Measurements from ENCODE around the gene PCCA.
"Not testable (repeated sequence)": the region's sequence is repeated elsewhere in the genome, so short reads cannot be mapped to it uniquely, and the experiment has no call there.

Gene PCCA

GRCh38 chr13:100541897-100542825 is 453.3 kb downstream of the PCCA start:
- DNase-seq, result no peak

- DNase-seq, result no peak
These were observed 453.9 kb downstream of the PCCA start for GRCh38 chr13:100542826-100543156.

GRCh38 chr13:100543872-100544602 is 455.1 kb downstream of the PCCA start:
- no peak for DNase-seq

DNA sequence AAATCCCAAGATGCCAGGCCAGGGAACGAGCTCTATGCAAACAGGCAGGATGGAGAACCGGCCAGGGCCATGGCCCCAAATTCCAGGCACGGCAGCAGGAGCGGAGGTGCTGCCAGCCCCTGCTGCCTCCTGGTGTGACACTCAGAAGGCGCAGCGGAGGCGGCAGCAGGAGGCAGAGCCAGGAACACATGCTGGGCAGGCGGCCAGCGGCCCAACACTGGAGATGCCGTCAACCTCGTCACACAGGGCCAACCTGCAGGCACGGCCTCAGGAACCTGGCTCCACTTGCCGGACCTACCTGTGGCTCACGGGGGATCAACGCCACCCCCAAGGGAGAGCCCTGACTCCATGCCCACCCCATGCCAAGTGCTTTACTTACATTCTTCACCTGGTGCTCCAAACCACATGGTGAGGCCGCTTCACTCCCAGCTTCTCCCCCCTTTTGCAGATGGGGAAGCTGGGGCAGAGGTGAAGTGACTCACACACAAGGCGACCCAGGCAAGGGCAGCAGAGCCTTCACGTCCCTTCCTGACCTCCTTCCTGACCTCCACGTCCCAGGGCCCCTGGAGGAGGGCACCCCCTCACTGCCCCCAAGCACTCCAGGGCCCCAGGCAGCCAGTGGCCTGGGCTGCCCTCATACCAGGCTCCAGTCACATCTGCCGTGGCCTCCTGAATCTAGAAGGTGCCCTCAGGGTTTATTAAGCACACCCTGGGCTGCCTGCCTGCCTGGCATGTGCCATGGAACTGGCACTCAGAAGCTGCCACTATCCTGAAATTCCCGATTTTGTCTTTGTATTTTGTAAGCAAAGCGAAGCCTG is 456.2 kb downstream of the PCCA start:
- peak in 18 of 56 donors; percentile 9 to 63 (median 28) for DNase-seq

DNA sequence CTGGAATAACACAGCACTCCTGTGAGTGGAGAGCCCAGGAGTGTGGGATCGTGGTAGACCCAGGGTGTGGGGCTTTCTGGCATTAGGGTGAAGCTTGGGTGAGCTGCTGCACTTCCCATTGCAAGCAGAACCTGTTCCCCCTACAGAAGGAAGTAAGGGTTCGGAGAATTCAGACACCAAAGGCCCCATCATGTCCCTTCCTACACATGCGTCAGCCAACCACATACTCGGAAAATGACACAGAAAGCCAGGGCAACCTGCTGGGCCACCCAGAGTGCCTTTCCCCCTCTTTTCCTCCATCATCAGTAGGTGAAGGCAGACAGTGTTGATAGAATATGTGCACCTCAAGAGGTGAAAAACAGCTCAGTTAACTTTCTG is 456.8 kb downstream of the PCCA start:
- DNase-seq, result no peak

DNA sequence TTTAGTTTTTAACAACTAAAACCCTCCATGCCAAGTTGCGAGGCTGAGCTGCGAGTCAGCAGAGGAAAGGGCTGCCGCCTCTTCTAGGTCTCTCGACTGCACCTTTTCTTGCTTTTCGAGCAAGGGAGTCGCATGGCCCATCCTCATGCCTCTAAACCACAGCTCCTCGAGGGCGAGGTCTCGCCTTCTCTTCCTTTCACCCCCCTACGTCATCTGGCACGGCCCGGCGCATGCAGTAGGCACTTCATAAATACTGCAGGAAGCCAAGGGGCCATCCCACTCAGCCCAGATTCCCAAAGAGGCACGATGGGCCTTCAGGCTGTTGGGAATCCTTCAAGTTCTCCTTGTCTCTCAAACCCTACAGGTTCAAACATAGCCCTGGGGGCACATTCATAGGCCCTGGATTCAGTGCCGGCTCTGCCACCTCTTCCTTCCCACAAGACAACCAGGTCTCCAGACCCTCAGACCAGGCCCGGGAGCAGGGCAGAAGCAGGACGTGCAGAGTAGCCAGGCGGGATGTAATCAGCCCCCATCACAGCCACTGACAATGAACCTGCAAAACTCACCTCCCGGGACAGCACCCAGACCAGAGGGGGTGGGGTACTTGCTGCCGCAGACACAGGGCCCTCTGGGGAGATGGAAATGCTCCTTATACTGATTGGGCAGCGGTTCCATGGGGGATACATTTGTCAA is 458.0 kb downstream of the PCCA start:
- DNase-seq, result no peak

DNA sequence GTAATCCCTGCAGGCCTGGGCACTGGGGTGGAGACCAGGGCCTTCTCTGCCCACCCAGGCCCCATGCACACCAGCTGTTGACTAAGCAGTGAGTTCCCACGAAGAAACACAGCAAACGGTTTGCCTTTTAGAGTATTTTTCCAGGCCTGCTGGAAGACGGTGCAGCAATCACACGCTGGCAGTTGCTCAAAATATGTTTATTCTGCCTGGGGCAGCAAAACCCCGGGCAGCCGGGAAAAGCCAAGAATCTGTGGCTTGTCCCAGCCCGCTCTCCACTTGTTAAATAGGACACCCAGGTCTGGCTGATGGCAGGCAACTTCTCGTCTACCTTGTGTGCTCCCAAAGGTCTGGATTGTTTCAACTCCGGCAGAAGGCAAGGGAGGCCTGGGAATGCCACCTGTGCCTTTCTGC is 458.9 kb downstream of the PCCA start:
- DNase-seq, result peak in 1 of 56 donors; percentile 9

DNA sequence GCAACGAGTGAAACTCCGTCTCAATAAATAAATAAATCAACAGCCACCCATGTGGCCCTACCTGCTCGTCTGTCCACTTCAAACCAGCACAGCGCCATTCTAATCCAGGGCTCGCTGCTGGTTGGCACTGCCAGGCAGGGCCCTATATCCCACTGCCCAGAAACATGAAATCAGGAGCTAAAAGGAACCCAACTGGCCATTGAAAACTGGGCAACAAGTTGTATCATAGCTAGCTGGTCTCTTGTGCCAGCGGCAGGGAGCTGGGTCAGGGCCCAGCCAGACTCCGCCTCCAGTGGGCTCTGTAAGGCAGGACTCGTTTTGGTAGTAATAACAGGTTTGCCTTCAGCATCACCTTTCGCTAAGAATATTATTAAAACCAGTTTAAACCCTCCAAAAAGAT is 460.4 kb downstream of the PCCA start:
- DNase-seq, result peak in 6 of 56 donors; percentile 5 to 18 (median 14)

DNA sequence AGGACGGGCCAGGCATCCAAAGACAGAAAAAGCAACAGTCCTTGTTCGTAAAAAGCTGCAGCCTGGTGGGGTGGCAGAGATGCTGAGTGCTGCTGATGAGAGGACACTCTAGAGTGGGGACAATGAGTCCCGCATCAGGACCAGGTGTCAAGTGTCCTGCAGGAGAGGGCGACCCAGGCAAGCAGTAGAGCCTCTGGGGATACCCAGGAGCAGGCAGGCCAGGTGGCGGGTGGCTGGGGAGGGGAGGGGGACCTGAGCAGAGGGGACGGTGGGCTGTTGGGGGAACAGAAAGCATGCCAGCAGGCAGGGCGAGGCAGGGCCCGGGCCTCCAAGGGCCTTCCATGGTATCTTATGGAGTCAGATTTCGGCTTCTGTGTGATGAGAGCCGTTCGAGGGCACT is 463.9 kb downstream of the PCCA start:
- no peak for DNase-seq

DNA sequence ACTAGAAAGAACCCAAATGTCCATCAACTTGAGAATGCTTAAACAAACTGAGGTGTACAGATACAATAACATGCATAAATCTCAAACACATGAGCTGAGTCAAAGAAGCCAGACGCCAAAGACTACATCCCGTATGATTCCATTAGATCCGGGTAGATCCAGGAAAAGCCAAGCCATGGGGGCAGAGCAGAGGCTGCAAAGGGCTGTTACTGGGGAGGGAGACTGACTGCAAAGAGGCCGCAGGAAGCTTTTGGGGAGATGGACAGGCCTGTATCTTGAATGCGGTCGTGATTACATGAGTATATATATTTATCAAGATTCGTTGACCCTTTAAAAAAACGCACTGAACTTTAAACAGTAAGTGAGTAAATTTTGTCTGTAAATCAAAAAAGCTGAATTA is 471.0 kb downstream of the PCCA start:
- no peak for DNase-seq

DNA sequence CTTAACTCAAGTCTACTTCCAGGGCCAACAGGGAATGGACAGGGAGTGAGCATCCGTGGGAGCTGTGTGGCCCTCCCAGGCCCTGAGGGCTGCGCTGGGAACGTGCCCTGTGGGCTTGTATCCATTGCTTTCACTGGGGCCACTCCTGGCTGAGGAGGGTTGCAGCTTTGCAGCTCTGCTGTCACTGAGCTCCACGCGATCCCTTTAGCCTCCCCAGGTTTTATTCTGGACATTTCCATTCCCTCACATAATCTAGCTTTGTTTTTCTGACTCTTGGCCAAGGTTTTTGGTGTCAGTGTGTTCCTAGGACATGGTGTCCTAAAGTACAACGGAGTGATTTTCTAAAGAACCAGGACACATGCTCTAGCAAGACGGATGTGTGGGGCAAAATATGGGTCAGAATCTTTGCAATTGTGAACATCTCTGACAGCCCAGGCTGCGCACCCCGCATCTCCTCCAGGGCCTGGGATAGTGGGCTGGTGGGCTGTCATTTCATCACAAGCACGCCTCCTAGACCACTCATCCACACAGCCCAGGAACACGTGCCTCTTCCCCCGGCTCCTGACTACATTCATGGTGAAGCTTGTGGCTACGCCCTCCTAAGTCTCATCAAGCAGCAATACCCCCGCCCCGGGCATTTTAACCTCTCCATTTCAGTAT is 471.7 kb downstream of the PCCA start:
- peak in 17 of 56 donors; percentile 6 to 64 (median 19) for DNase-seq

DNA sequence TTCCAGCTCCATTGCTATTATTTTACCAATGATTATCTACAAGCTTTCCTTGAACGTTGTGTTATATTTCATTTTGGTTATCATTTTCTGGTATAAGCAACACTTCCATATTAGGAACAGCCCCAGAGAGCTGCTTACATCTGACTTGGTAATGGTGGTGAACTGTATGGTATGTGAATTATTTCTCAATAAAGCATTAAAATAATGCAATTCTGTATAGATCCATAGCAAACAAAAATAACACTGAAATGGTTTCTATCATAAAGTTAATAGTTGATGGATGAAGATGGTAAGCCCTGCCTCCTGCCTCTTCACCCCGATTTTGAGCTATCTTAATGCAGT is 472.2 kb downstream of the PCCA start:
- no peak for DNase-seq

- no peak for DNase-seq
These were observed 472.8 kb downstream of the PCCA start for GRCh38 chr13:100561599-100562204.

DNA sequence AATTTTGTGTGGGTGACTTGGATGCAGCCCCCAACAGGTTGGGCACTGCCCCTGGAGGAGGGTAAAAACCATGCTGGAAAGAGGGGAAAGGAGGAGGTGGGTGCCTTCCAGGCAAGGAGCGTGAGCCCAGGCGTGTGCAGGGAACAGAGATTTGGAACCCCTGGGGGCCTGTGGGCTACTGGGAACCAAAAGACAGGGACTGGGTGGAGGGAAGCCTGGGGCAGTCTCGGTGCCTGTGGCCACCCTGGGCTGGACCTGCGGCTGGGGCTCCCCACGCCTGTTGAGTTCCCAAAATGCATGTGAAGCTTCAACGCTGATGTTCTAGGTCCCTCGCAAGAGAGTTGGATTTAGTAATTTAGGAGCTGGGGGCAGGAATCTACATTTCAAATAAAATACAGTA is 474.9 kb downstream of the PCCA start:
- no peak for DNase-seq

- DNase-seq, result no peak
These were observed 475.7 kb downstream of the PCCA start for GRCh38 chr13:100564444-100565223.

- DNase-seq, result no peak
These were observed 476.4 kb downstream of the PCCA start for GRCh38 chr13:100565286-100565685.

GRCh38 chr13:100566543-100566942 is 477.6 kb downstream of the PCCA start:
- no peak for DNase-seq

DNA sequence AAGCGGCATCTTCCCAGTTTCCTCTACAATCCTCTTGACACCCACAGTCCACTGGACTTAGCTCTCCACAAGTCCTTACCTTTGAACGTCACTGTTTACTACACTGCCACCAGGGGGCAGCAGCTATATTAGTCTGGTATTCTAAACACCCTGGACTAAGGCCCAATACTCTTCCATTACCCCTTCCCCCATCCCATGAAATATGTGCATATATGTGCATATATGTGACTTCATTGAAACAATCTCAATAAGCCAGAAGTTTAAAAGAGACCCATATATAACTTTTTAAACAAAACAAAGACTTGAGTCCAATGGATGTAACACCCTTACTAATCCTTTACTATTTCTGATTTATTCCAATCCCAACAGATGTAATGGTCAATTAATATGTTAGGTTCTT is 484.2 kb downstream of the PCCA start:
- DNase-seq, result peak in 38 of 56 donors; percentile 4 to 85 (median 38)

DNA sequence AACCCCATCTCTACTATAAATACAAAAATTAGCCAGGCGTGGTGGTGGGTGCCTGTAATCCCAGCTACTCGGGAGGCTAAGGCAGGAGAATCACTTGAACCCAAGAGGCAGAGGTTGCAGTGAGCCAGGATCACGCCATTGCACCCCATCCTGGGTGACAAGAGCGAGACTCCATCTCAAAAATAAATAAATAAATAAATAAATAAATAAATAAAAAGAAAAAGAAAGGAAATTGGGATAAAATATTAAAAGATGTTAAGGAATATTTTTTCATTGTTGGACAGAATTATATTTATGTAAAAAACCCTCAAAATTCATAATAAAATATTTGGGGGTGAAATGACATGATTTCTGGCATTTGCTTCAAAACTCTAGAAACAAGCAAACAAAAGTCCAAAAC is 488.3 kb downstream of the PCCA start:
- DNase-seq, result not testable (repeated sequence)
